ENCODE measurements around the gene MUC22. TPM values are rescaled to one million over a fixed set of nuclear protein-coding genes. Genes with fewer than 3 reads are reported as not detected.

Gene MUC22
- total and polyA plus RNA-seq, 2 of the 4 experiments (the other 2 are of a cell fraction), result 0.02 TPM; not detected in 1

GRCh38 chr6:31042806-31043205 lies 32.5 kb downstream of the MUC22 start:
- H3K9ac ChIP-seq (ENCODE audit: low read depth, low read length), result no peak overlapping the region
- DNase-seq, result peak; percentile 50
- H2BK20ac ChIP-seq (ENCODE audit: low read depth, low read length), result no peak overlapping the region
- H3K27me3 ChIP-seq (ENCODE audit: control insufficient read depth, insufficient read depth, low read length), result peaks cover 32% of the 10 kb centered on the region
- TF ChIP-seq SMC3 (IDR thresholded peaks at IDR 0.05; ENCODE audit: low read depth, low read length), result peak; percentile 60
- no peak for TF ChIP-seq RFX5 (IDR thresholded peaks at IDR 0.05; ENCODE audit: low read depth, low read length)
- no peak for TF ChIP-seq ELK1 (IDR thresholded peaks at IDR 0.05; ENCODE audit: borderline replicate concordance, low read depth, low read length)
- TF ChIP-seq CTCF (conservative IDR thresholded peaks at IDR 0.05; ENCODE audit: low read depth, low read length), result peak; percentile 59
- peak; percentile 61 for TF ChIP-seq RAD21 (IDR thresholded peaks at IDR 0.05; ENCODE audit: low read length)
- no TSS peak for BruUV-seq (replicated peaks)
- no peak overlapping the region for H3K23ac ChIP-seq (ENCODE audit: low read depth, low read length)
- H2AK9ac ChIP-seq (replicated peaks; ENCODE audit: low read depth, low read length, poor library complexity), result no peak overlapping the region
- no peak overlapping the region for H2AK5ac ChIP-seq (ENCODE audit: low read depth, low read length)
- in situ Hi-C loops (cut with MboI; ENCODE audit: low sequenced_read_pairs), result no loop called here
- no peak overlapping the region for H4K8ac ChIP-seq (ENCODE audit: low read depth in 2 of 2, low read length in 2 of 2)
- H4K20me1 ChIP-seq (ENCODE audit: insufficient read depth, low read length), result no peaks in the 10 kb centered on the region
- no peak overlapping the region for H3K56ac ChIP-seq (ENCODE audit: extremely low read depth, insufficient read depth, low read length)
- 0% methylated on average over 1 of the region's 4 CpGs; no CpG with 5 or more reads in 1 of the 2 experiments for WGBS, 2 experiments (ENCODE audit: extremely low coverage in 2 of 2, insufficient read length in 1 of 2)
- H3K27ac ChIP-seq (ENCODE audit: insufficient read depth, low read length), result no peak overlapping the region
- H3K9me3 ChIP-seq (ENCODE audit: control insufficient read depth, insufficient read depth, low read length), result peaks cover 2% of the 10 kb centered on the region; the same call in 1 of the 2 replicates
- H3K36me3 ChIP-seq (ENCODE audit: control insufficient read depth, insufficient read depth, low read length), result no peaks in the 10 kb centered on the region
- no peak overlapping the region for H3K4ac ChIP-seq (ENCODE audit: low read depth, low read length)
- CTCF ChIA-PET, result interaction anchor here (0.9 to 1.8 kb wide), 2 partner anchors 9 to 127 kb away, joined by 3 to 5 read pairs; no protein-coding TSS in a partner anchor
- no peak overlapping the region for H2BK120ac ChIP-seq (ENCODE audit: low read depth, low read length)
- no peak overlapping the region for H2AFZ ChIP-seq (replicated peaks; ENCODE audit: low read length, poor library complexity)
- peak overlapping the region; percentile 39; the same call in 1 of the 2 replicates for H3K4me2 ChIP-seq (ENCODE audit: low read depth, low read length)
- H3K4me3 ChIP-seq (ENCODE audit: insufficient read depth, low read depth, low read length), result no peak overlapping the region
- H2BK5ac ChIP-seq (ENCODE audit: low read depth, low read length, poor library complexity, severe bottlenecking), result no peak overlapping the region
- POLR2A ChIA-PET (ENCODE audit: unreplicated experiment), result no interaction called here
- no peak overlapping the region for H4K91ac ChIP-seq (ENCODE audit: insufficient read depth, low read depth, low read length)
- H3K9me1 ChIP-seq (ENCODE audit: insufficient read depth, low read length), result peaks cover 3% of the 10 kb centered on the region; the same call in 1 of the 2 replicates
- peak; percentile 60 for ATAC-seq (ENCODE audit: low read depth)
- H4K5ac ChIP-seq (ENCODE audit: low read depth, low read length), result no peak overlapping the region
- no peak overlapping the region for H2BK15ac ChIP-seq (ENCODE audit: low read depth, low read length)
- H3K79me1 ChIP-seq (ENCODE audit: low read depth in 1 of 2, low read length in 2 of 2), result no peaks in the 10 kb centered on the region
- no peak overlapping the region for H3K14ac ChIP-seq (replicated peaks; ENCODE audit: low read depth, low read length)
- no peak overlapping the region for H3K18ac ChIP-seq (ENCODE audit: low read depth, low read length)
- intact Hi-C loops (cut with micrococcal nuclease), result no loop called here
- peaks cover 2% of the 10 kb centered on the region; the same call in 1 of the 2 replicates for H3K4me1 ChIP-seq (ENCODE audit: control insufficient read depth, insufficient read depth, low read length)
- dilution Hi-C loops (cut with HindIII; ENCODE audit: low sequenced_read_pairs, unreplicated experiment), result no loop called here

Data from IMR-90 (cell line).